HG02885 (cell line): ENCODE measurements around the gene PVALEF.

ENCODE experiments used
- ATAC-seq: cut with Tn5 transposase; IDR thresholded peaks from one replicate; pipeline ENCODE4 v1.9.1; 2021; ENCODE audit warnings: mild to moderate bottlenecking; ENCODE audit not compliant: unreplicated experiment, poor library complexity

Gene PVALEF

GRCh38 chr17:81231766-81232581 lies 66.7 kb downstream of the PVALEF start:
- ATAC-seq: no peak
